ENCODE data around the gene TJAP1.

The TJAP1 gene
- 39.9 to 43.1 reads per million in 2 donors for total RNA-seq

DNA sequence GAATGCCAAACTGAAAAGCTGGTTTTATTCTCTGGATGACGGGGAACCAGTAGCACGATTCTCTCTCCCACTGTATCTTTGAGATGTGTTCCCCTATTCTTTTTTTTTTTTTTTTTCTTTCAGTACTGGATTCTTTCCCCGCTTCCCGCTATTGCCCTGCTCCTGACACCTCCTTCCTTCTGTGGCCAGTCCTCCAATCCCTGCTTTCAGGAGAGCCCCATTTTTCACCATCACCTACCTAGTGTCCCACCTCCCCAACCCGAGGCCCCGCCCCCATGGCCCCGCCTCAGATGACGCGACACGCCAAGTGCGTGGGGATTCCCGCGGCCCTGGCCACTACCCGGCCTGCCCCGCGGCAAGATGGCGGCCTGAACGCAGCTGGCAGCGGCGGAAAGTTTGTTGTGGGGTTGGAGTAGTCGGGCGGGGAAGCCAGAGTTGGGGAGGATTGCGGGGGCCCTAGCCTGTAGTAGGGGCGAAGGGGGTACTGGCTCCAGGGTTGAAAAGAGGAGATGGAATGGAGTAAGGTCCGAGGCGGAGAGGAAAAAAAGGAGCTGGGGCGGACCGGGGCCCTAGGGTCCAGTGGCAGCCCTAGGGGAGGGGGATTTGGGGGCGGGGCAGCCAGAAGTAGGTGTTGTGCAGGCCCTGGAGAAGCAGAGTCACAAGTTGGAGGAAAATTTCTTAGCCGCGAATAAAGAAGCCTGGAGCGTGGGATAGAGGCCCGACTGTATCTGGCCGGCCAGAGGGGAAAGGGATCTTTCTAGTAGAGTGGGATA is at the start of gene TJAP1:
Gene TJAP1 (plus strand): TSS at position 336 of the 773 bp plus-strand sequence. CDS start 21,432 bp downstream, outside the sequence.
- DNase-seq, result peak; percentile 91

DNA sequence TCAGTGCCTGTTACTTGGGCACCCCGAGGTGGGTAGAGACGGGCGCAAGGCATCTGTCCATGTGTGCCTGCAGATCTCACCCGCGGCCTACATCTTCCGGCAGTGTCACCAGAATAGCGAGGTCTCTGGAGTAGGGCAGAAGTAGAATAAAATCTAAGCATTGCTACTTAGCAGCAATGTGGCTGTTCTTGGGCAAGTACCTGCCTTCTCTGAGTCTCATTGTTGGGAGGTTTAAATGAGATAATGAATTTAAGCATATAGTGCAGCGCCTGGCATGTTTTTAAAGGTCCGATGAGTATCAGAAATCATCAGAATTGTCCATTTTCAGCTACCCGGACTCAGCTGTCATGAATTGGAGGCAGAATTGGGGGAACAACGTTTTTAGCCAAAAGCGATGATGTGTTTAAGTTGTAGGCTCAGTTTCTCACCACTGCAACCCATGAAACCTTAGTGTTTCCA is 49.2 kb upstream of the TJAP1 start:
- no peak for DNase-seq

- DNase-seq, result no peak
Measured at GRCh38 chr6:43428874-43429273, 48.5 kb upstream of the TJAP1 start.

GRCh38 chr6:43432009-43432945 is 45.1 kb upstream of the TJAP1 start:
- no peak for DNase-seq

DNA sequence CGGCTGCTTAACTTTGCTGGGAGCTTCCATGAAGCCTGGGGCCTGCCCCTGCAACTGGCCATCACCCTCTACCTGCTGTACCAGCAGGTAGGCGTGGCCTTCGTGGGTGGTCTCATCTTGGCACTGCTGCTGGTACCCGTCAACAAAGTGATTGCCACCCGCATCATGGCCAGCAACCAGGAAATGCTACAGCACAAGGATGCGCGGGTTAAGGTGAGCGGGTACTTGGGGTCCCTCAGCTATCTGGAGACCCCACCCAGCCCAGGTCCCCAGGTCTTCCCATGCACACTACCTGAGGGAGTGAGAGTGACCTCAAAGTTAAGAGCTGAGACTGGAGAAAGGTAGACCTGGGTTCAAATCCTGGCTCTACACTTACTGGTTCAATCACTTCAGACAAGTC is 44.2 kb upstream of the TJAP1 start:
- DNase-seq, result no peak

DNA sequence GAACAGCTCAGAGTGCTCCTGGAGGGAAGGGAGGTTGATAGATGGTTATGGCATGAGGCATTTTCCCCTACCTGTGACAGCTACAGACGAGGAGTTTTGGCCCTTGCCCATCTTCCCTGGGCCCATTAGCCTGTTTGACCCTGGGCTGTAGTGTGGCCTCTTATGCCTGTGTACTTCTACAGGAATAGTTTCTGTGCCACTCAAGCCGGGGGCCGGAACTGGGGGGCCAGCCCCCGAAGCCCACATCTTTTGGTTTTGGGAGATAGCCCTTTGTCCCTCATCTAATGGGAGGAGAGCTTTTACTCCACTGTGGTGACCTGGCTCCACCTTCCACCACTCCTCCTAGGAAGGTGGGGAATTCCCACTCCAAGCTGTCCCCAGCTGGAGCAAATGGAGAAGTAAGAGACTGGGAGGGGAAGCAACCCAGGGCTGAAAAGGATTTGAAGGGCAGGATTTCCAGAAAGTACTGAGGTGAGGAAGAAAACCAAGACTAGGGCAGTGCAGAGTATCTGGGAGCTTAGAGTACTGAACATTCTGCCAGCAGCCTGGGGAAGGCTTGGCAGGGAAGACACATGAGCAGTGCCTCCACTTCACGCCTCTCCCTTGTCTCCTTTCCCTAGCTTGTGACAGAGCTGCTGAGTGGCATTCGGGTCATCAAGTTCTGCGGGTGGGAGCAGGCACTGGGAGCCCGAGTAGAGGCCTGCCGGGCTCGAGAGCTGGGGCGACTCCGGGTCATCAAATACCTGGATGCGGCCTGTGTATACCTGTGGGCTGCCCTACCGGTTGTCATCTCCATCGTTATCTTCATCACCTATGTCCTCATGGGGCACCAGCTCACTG is 43.1 kb upstream of the TJAP1 start:
- no peak for DNase-seq

GRCh38 chr6:43434943-43435342 is 42.4 kb upstream of the TJAP1 start:
- no peak for DNase-seq

- DNase-seq, result no peak
Measured at GRCh38 chr6:43435682-43436437, 41.5 kb upstream of the TJAP1 start.

- DNase-seq, result no peak
Measured at GRCh38 chr6:43436577-43437282, 40.6 kb upstream of the TJAP1 start.

- DNase-seq, result no peak
Measured at GRCh38 chr6:43437700-43438099, 39.7 kb upstream of the TJAP1 start.

DNA sequence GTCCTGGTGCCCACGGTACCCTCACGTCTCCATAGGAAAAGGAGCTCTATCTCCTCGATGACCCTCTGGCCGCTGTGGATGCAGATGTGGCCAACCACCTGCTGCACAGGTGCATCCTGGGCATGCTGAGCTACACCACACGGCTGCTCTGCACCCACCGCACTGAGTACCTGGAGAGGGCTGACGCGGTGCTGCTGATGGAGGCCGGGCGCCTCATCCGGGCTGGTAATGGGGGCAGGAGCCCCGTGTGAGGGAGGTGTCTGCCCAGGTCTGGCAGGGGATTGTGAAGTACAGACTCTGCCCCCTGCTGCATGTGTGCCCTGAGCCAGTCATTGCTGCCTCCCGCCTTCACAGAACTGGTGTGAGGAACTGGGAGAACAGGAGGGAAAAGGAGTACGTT is 34.4 kb upstream of the TJAP1 start:
- DNase-seq, result no peak

DNA sequence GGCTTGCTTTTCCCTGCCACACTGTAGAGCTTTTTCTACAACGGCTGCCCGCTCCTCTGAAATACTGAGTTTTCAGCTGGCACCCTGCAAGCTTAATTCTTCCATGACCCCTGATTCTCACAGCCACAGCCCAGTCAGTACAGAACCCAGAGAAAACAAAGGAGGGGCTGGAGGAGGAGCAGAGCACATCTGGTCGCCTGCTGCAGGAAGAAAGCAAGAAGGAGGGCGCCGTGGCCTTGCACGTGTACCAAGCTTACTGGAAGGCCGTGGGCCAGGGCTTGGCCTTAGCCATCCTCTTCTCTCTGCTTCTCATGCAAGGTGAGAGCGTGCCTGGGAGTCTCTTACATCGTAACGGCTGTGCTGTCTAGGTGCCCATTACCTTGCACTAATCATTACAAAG is 33.3 kb upstream of the TJAP1 start:
- DNase-seq, result no peak

GRCh38 chr6:43444582-43444981 is 32.8 kb upstream of the TJAP1 start:
- no peak for DNase-seq

DNA sequence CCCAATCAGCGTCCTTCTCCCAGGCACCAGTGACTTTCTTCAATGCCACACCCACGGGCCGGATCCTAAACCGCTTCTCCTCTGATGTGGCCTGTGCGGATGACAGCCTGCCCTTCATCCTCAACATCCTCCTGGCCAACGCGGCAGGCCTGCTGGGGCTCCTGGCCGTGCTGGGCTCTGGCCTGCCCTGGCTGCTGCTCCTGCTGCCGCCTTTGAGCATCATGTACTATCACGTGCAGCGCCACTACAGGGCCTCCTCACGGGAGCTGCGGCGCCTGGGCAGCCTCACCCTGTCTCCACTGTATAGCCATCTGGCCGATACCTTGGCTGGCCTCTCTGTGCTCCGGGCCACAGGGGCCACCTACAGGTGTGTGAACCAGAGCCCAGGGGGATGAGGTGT is 31.8 kb upstream of the TJAP1 start:
- DNase-seq, result no peak

GRCh38 chr6:43447604-43448003 is 29.8 kb upstream of the TJAP1 start:
- DNase-seq, result no peak

DNA sequence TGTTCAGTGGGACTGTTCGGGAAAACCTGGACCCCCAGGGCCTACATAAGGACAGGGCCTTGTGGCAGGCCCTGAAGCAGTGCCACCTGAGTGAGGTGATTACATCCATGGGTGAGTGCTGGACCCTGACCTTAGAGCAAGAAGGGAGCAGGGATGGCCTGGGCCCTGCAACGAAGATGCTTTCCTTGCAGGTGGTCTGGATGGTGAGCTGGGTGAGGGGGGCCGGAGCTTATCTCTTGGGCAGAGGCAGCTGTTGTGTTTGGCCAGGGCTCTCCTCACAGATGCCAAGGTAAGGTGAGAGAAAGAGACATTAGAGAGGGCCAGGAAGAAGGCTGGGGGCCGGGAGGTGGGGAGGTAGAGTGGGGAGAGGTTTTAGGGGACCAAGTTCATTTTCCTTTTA is 28.5 kb upstream of the TJAP1 start:
- DNase-seq, result no peak

GRCh38 chr6:43450699-43451131 is 26.7 kb upstream of the TJAP1 start:
- no peak for DNase-seq

DNA sequence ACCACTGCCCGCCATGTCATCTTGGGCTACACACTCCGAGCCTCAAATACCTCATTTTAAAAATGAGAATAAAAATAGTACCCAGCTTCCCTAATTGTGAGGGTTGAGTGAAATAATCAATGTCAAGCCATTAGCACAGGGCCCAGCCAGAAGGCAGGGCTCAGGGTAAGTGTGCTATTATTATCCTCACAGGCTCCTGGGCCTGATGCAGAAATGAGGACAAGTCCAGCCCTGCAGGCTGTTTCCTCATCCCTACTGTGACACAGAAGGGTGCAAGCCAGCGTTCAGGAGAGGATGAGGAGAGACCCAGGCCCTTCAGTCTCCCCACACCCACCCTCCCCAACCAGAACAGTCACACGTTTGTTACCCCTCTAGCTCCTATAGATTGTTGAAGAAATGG is 26.0 kb upstream of the TJAP1 start:
- DNase-seq, result no peak

GRCh38 chr6:43451939-43452338 is 25.4 kb upstream of the TJAP1 start:
- DNase-seq, result no peak

DNA sequence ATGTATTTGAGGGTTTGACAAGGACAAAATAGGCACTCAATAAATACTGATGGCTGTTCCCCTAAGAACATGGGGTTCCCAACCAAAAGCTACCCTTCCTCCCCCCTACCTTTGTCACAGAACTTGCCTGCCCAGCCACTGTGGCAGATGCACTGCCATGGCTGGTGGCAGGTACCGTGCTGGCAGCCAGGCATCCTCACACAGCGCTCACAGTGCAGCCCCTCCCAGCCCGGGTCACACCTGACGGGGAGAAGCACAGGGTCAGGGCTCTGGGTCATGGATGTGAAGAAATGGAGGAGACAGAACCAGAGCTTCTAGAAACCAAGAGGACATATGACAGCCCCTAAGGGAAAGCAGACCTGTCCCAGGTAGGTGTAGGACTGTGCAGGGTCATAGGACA is 24.5 kb upstream of the TJAP1 start:
- DNase-seq, result no peak

GRCh38 chr6:43453831-43454230 is 23.5 kb upstream of the TJAP1 start:
- DNase-seq, result no peak
